Mucosa of rectum (tissue), 2 donors: ENCODE measurements around the gene SLC27A6.
"Not testable (repeated sequence)": the region's sequence is repeated elsewhere in the genome, so short reads cannot be mapped to it uniquely, and the experiment has no call there.

Experiments used
- H3K27ac ChIP-seq, 2 donors: one replicate each; pipeline ENCODE4 v1.7.0; 2013; ENCODE audit warnings: inconsistent platforms in 2 of 2, low read depth in 2 of 2, low read length in 2 of 2
- H3K27me3 ChIP-seq, 2 donors: one replicate each; pipeline ENCODE4 v1.7.0; 2013; ENCODE audit warnings: low read length in 2 of 2; ENCODE audit not compliant: control insufficient read depth in 2 of 2, insufficient read depth in 2 of 2
- H3K36me3 ChIP-seq, 2 donors: one replicate each; pipeline ENCODE4 v1.7.0; 2013; ENCODE audit warnings: low read length in 2 of 2; ENCODE audit not compliant: control insufficient read depth in 2 of 2, insufficient read depth in 2 of 2
- H3K4me1 ChIP-seq, 2 donors: one replicate each; pipeline ENCODE4 v1.7.0; 2013; ENCODE audit warnings: low read length in 2 of 2, mild to moderate bottlenecking in 1 of 2; ENCODE audit not compliant: control insufficient read depth in 2 of 2, insufficient read depth in 2 of 2
- H3K4me3 ChIP-seq, 2 donors: one replicate each; pipeline ENCODE4 v1.7.0; 2013; ENCODE audit warnings: low read length in 2 of 2
- H3K9ac ChIP-seq, 2 donors: one replicate each; pipeline ENCODE4 v1.7.0; 2013; ENCODE audit warnings: low read length in 2 of 2, low read depth in 1 of 2, mild to moderate bottlenecking in 1 of 2
- H3K9me3 ChIP-seq, 2 donors: one replicate each; pipeline ENCODE4 v1.7.0; 2013; ENCODE audit warnings: low read length in 2 of 2; ENCODE audit not compliant: control insufficient read depth in 2 of 2
- donor health status: healthy.
- donor health status: Normal muscosa, but diverticular disease.

SLC27A6 gene

DNA sequence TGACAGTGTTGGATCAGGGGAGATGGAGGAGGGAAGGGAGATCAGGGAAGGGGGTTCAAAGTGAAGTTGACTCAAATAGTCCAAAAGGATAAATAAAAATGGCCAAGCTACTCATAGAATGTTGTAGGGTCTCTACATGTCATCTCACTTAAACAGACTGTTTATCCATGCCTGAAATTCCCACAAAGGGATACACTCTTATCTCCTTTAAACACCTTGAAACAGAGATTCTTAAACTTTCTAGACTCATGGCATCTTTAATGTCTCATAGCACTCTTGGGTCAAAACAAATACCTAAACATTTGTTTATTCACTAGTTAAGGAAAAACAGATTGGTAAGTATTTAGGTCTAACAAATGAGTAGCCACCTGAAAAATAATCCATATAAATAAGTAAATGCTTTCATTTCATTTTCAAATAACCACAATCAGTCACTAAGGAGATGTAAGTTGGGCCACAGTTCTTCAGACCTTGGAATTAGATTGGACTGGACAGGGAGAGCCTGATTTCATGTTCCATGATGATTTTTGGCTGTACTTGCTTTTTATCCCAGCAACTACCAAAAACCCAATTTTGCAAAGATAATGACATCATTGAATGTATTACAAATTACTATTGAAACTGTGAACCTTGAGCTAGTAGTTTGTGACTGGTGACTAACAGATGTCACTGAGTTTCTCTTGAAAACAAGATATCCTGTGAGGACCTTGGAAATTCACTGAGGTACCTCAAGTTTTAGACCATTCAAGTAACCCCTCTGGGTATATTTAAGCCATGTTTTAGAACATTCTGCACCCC, 66.8 kb downstream of the SLC27A6 start:
- no peak overlapping the region for H3K4me3 ChIP-seq
- H3K9me3 ChIP-seq = no peaks in the 10 kb centered on the region
- no peak overlapping the region for H3K27ac ChIP-seq
- H3K36me3 ChIP-seq = no peaks in the 10 kb centered on the region
- no peaks in the 10 kb centered on the region for H3K27me3 ChIP-seq
- no peaks in the 10 kb centered on the region for H3K4me1 ChIP-seq
- no peak overlapping the region for H3K9ac ChIP-seq

DNA sequence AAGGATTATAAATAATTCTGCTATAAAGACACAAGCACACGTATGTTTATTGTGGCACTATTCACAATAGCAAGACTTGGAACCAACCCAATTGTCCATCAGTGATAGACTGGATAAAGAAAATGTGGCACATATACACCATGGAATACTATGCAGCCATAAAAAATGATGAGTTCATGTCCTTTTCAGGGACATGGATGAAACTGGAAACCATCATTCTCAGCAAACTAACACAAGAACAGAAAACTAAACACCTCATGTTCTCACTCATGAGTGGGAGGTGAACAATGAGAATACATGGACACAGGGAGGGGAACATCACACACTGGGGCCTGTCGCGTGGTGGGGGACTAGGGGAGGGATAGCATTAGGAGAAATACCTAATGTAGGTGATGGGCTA, 71.0 kb downstream of the SLC27A6 start:
- H3K27me3 ChIP-seq, H3K4me3 ChIP-seq, H3K9me3 ChIP-seq, H3K4me1 ChIP-seq, H3K27ac ChIP-seq, H3K9ac ChIP-seq, H3K36me3 ChIP-seq: not testable (repeated sequence)

DNA sequence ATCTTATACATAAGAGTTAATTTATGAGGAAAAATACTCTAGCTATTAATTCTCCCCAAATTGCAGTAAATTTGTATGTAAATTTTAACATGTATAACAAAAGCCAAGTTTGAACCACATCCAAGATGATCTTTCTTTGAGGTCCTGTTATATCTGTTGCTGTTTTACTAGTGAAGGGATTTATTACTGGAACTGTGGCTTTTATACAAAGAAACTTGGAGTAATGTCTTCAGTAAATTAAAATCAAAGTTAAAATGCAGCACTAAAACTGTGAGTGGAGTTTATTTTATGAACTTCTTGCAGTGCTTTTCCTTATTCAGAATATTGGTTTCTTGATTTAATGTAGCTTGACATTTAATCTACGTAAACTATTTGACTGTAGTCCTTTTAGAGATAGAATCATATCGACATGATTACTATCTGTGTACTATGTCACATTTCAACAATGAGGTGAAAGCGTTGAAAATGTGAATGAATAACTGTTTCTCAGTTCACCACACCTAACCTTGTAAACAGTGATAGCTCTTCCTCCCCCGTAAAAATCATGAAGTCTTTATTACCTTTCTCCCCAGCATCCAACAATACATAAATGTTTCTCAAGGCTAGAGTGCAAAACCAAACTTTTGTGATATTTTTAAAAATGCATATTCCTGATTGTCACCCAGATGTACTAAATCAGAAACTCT, 76.1 kb downstream of the SLC27A6 start:
- Histone ChIP-seq H3K27me3 (no peaks in the 10 kb centered on the region), H3K4me1 (no peaks in the 10 kb centered on the region), H3K4me3 (no peak overlapping the region), H3K36me3 (no peaks in the 10 kb centered on the region), H3K9me3 (no peaks in the 10 kb centered on the region), H3K27ac (no peak overlapping the region), H3K9ac (no peak overlapping the region)

- Histone ChIP-seq H3K27ac (no peak overlapping the region), H3K36me3 (no peaks in the 10 kb centered on the region), H3K4me3 (no peak overlapping the region), H3K27me3 (no peaks in the 10 kb centered on the region), H3K4me1 (no peaks in the 10 kb centered on the region), H3K9ac (no peak overlapping the region), H3K9me3 (no peaks in the 10 kb centered on the region)
Observed at GRCh38 chr5:129042306-129042705, 77.0 kb downstream of the SLC27A6 start.

DNA sequence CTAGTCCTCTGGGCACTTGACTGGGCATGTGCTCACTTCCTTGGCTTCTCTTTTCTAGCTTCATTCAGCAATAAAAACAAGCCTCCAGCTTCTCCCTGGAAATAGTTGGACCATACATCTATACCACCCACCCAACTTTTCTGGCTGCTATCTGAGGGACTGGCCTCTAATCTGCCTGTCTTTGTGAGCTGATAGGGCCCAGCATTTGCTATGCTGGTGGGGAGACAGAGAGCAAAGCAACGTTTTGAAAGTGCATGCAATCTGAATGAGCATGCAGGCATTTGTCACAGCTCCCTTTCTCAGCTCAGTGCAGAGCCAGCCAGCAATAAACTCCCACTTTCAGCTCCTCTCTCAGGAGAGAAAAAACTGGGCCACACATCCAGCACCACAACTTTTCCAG, 78.6 kb downstream of the SLC27A6 start:
- Histone ChIP-seq H3K36me3 (no peaks in the 10 kb centered on the region), H3K27ac (no peak overlapping the region)

GRCh38 chr5:129046151-129046550, 80.9 kb downstream of the SLC27A6 start:
- no peak overlapping the region for H3K9ac ChIP-seq
- no peaks in the 10 kb centered on the region for H3K27me3 ChIP-seq
- H3K4me1 ChIP-seq = no peaks in the 10 kb centered on the region
- H3K27ac ChIP-seq = no peak overlapping the region
- H3K4me3 ChIP-seq = no peak overlapping the region
- no peaks in the 10 kb centered on the region for H3K9me3 ChIP-seq
- H3K36me3 ChIP-seq = no peaks in the 10 kb centered on the region

More for the DNA sequence above, 78.6 kb downstream of the SLC27A6 start:
- Histone ChIP-seq H3K9me3 (no peaks in the 10 kb centered on the region), H3K27me3 (no peaks in the 10 kb centered on the region), H3K9ac (no peak overlapping the region), H3K4me1 (no peaks in the 10 kb centered on the region), H3K4me3 (no peak overlapping the region)

- no peaks in the 10 kb centered on the region for H3K27me3 ChIP-seq
- no peaks in the 10 kb centered on the region for H3K9me3 ChIP-seq
- no peaks in the 10 kb centered on the region for H3K4me1 ChIP-seq
- H3K4me3 ChIP-seq = no peak overlapping the region
- no peak overlapping the region for H3K27ac ChIP-seq
- no peak overlapping the region for H3K9ac ChIP-seq
- no peaks in the 10 kb centered on the region for H3K36me3 ChIP-seq
Observed at GRCh38 chr5:129048509-129048908, 83.2 kb downstream of the SLC27A6 start.

- H3K4me1 ChIP-seq = no peaks in the 10 kb centered on the region
- no peak overlapping the region for H3K4me3 ChIP-seq
- no peaks in the 10 kb centered on the region for H3K9me3 ChIP-seq
- no peak overlapping the region for H3K9ac ChIP-seq
- no peaks in the 10 kb centered on the region for H3K36me3 ChIP-seq
- H3K27me3 ChIP-seq = no peaks in the 10 kb centered on the region
- H3K27ac ChIP-seq = no peak overlapping the region
Observed at GRCh38 chr5:129049126-129049799, 84.0 kb downstream of the SLC27A6 start.

DNA sequence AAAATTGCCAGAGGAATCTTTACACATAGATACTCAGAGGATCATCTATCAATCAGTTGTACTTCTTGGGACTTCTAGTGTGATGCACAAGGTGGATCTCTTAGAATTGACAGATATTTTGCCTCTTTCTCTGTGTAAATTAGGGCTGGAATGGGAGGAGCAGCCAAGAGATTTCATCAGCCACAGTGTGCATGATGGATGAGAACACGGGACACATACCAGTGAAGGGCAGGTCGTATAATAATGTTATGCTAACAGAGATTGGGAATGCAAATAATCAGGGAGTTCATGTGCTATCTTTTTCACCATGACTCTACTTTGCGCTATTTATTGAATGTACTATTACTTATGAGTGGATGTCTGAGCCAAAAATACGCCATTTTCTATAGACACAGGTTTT, 86.0 kb downstream of the SLC27A6 start:
- Histone ChIP-seq H3K9ac (no peak overlapping the region), H3K36me3 (no peaks in the 10 kb centered on the region), H3K27ac (no peak overlapping the region), H3K4me3 (no peak overlapping the region), H3K27me3 (no peaks in the 10 kb centered on the region), H3K9me3 (no peaks in the 10 kb centered on the region), H3K4me1 (no peaks in the 10 kb centered on the region)

DNA sequence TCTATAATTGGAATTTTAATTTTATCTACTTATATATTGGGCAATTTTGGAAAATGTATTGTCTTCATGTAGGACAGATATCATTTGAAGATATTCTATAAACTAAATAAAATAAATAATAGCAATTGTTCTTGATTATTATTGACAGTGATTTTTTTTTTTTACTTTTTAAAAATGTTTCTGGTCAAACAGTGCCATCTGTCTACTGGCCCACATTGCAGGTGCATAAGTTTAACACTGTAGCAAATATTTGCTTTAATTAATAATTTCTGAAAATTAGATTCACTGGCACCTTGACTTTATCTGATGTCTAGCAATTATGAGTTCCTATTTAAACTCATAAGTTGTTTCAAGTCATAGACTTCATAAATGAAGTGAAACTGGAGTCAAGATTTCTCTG, 88.2 kb downstream of the SLC27A6 start:
- Histone ChIP-seq H3K27me3 (no peaks in the 10 kb centered on the region), H3K27ac (no peak overlapping the region), H3K9me3 (no peaks in the 10 kb centered on the region)

More for the DNA sequence above, 88.2 kb downstream of the SLC27A6 start:
- Histone ChIP-seq H3K36me3 (no peaks in the 10 kb centered on the region), H3K4me3 (no peak overlapping the region), H3K9ac (no peak overlapping the region), H3K4me1 (no peaks in the 10 kb centered on the region)
